Memory B cell (primary cell): Measurements from ENCODE around the gene MRPL46.
"Not testable (repeated sequence)": the region's sequence is repeated elsewhere in the genome, so short reads cannot be mapped to it uniquely, and the experiment has no call there.

Experiments used
- ATAC-seq: fragments of 150-1000 bp; cut with Tn5 transposase; 2 replicates; pipeline ENCODE4 v1.10.0; 2021; ENCODE audit warnings: low read depth, mild to moderate bottlenecking, moderate library complexity
- DNase-seq, 2 donors: peaks; one replicate each; pipeline ENCODE4 v3.0.0; 2022; ENCODE audit warnings: low spot score in 2 of 2
- H3K27ac Mint-ChIP-seq: one replicate; pipeline ENCODE4 v1.8.0; 2022; ENCODE audit warnings: mild to moderate bottlenecking, moderate library complexity, mixed read lengths
- H3K27me3 Mint-ChIP-seq: one replicate; pipeline ENCODE4 v1.8.0; 2022; ENCODE audit warnings: mixed read lengths
- H3K36me3 Mint-ChIP-seq: one replicate; pipeline ENCODE4 v1.8.0; 2022; ENCODE audit warnings: mild to moderate bottlenecking, mixed read lengths
- H3K4me1 Mint-ChIP-seq: one replicate; pipeline ENCODE4 v1.8.0; 2022; ENCODE audit warnings: mixed read lengths
- H3K4me3 Mint-ChIP-seq: one replicate; pipeline ENCODE4 v1.8.0; 2022; ENCODE audit warnings: mild to moderate bottlenecking, moderate library complexity, mixed read lengths
- H3K9me3 Mint-ChIP-seq: one replicate; pipeline ENCODE4 v1.8.0; 2022; ENCODE audit warnings: mixed read lengths

The MRPL46 gene

DNA sequence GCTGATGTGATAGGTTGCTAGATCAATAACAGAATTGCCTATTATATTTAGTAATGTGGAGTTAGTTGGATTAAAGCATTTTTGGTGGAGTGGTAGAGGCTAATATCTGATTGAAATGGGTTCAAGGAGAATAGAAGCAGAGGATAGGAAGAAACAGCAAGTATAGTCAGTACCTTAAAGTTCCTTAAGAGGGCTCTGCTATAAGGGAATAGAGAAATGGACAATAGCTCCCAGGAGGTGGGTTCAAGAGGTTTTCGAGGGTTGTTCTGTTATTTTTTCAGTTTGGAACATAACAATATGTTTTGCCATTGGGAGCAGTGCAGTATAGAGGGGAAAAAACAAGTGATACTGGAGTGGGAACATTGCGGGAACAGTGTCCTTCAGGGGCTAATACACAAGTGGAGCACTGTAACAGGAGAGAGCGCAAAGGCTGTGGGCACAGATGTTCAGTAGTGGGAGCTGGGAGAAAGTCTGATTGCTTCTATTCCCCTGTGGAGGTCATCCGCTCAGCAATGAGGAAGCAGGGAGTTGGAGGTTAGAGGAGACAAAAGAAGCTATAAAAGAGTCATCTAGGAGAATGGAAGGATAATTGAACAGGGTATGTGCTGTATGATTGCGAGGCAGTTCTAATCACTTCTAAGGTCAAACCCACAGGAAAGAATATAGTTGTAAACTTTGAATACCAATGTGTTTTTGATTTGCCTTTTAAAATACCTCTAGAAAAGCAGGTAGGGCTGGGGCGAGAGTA is 3.6 kb upstream of the MRPL46 start:
- Mint-ChIP-seq H3K9me3 (no peaks in the 10 kb centered on the region), H3K4me1 (peaks cover 13% of the 10 kb centered on the region), H3K27me3 (no peaks in the 10 kb centered on the region), H3K36me3 (peaks cover 7% of the 10 kb centered on the region), H3K4me3 (no peak overlapping the region), H3K27ac (no peak overlapping the region)
- ATAC-seq (no peak), DNase-seq (no peak)

DNA sequence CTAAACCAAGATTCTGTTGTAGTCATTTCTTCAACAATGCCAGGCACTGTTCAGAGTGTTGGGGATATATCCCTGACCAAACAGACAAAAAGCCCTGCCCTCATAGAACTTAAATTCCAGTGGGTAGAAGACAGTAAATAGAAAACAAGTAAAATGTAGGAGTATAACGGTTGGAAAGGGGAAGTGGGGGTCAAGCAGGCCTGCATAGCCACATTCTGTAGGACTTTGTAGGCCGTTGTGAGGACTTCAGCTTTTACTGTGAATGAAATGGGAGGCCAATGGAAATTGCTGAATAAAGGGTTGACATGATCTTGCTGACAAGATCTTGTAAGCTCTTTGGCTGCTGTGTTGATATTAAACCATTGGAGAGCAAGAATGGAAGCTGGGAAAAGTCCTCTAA is 2.1 kb upstream of the MRPL46 start:
- Mint-ChIP-seq H3K9me3 (no peaks in the 10 kb centered on the region), H3K27me3 (no peaks in the 10 kb centered on the region), H3K27ac (no peak overlapping the region), H3K36me3 (peaks cover 9% of the 10 kb centered on the region), H3K4me3 (no peak overlapping the region), H3K4me1 (peaks cover 13% of the 10 kb centered on the region)
- DNase-seq, result no peak
- ATAC-seq, result no peak

GRCh38 chr15:88468721-88469120 is 1.5 kb upstream of the MRPL46 start:
- not testable (repeated sequence) for H3K27me3 Mint-ChIP-seq, H3K27ac Mint-ChIP-seq, DNase-seq, H3K9me3 Mint-ChIP-seq, ATAC-seq
- Mint-ChIP-seq H3K4me3 (peak overlapping the region; percentile 96), H3K4me1 (peaks cover 13% of the 10 kb centered on the region), H3K36me3 (peaks cover 13% of the 10 kb centered on the region)

DNA sequence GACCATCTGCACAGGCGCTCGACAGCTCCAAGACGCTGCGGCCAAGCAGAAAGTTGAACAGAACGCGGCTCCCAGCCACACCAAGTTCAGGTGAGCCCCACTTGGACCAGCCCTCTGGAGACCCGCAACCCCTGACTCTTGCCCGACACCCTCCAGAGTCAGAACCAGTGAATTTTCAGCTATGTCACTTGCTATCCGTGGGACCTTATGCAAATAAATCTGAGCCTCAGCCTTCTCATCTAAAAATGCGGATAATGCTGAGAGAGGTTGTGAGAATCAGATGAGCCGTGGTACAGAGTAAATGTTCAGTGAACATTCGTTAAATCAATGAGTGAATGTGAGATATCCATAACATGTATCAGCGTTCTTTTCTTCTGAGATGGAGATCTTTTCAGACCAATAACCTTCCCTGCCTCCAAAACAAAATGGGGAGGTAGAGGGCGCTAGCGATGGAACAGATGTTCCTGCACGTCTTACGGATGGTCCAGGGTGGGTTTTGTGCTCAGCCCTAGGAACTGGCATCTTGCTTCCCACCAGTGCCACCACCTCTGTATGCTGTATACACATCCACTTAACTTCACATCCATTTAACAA is 844 bp upstream of the MRPL46 start:
- DNase-seq (no peak), ATAC-seq (no peak)
- no peaks in the 10 kb centered on the region for H3K27me3 Mint-ChIP-seq
- H3K4me1 Mint-ChIP-seq, result peaks cover 13% of the 10 kb centered on the region
- peak overlapping the region; percentile 96 for H3K4me3 Mint-ChIP-seq
- H3K27ac Mint-ChIP-seq, result peak overlapping the region; percentile 97
- H3K36me3 Mint-ChIP-seq, result peaks cover 18% of the 10 kb centered on the region
- no peaks in the 10 kb centered on the region for H3K9me3 Mint-ChIP-seq

GRCh38 chr15:88465633-88466224 is 1.5 kb downstream of the MRPL46 start:
- H3K27me3 Mint-ChIP-seq, result no peaks in the 10 kb centered on the region
- H3K4me1 Mint-ChIP-seq, result peaks cover 13% of the 10 kb centered on the region
- DNase-seq (no peak), ATAC-seq (no peak)
- H3K4me3 Mint-ChIP-seq, result peak overlapping the region; percentile 6
- peaks cover 20% of the 10 kb centered on the region for H3K36me3 Mint-ChIP-seq
- no peak overlapping the region for H3K27ac Mint-ChIP-seq
- no peaks in the 10 kb centered on the region for H3K9me3 Mint-ChIP-seq

GRCh38 chr15:88463870-88464532 is 3.2 kb downstream of the MRPL46 start:
- peaks cover 26% of the 10 kb centered on the region for H3K36me3 Mint-ChIP-seq
- H3K4me1 Mint-ChIP-seq, result peaks cover 13% of the 10 kb centered on the region
- DNase-seq (no peak), ATAC-seq (no peak)
- H3K27ac Mint-ChIP-seq, result no peak overlapping the region
- no peak overlapping the region for H3K4me3 Mint-ChIP-seq
- H3K9me3 Mint-ChIP-seq, result no peaks in the 10 kb centered on the region
- no peaks in the 10 kb centered on the region for H3K27me3 Mint-ChIP-seq

- Mint-ChIP-seq H3K4me1 (peaks cover 5% of the 10 kb centered on the region), H3K36me3 (peaks cover 8% of the 10 kb centered on the region), H3K27ac (no peak overlapping the region), H3K4me3 (no peak overlapping the region), H3K9me3 (no peaks in the 10 kb centered on the region), H3K27me3 (no peaks in the 10 kb centered on the region)
- ATAC-seq, result no peak
- DNase-seq, result no peak
Measured at GRCh38 chr15:88456733-88457132, 10.5 kb downstream of the MRPL46 start.

DNA sequence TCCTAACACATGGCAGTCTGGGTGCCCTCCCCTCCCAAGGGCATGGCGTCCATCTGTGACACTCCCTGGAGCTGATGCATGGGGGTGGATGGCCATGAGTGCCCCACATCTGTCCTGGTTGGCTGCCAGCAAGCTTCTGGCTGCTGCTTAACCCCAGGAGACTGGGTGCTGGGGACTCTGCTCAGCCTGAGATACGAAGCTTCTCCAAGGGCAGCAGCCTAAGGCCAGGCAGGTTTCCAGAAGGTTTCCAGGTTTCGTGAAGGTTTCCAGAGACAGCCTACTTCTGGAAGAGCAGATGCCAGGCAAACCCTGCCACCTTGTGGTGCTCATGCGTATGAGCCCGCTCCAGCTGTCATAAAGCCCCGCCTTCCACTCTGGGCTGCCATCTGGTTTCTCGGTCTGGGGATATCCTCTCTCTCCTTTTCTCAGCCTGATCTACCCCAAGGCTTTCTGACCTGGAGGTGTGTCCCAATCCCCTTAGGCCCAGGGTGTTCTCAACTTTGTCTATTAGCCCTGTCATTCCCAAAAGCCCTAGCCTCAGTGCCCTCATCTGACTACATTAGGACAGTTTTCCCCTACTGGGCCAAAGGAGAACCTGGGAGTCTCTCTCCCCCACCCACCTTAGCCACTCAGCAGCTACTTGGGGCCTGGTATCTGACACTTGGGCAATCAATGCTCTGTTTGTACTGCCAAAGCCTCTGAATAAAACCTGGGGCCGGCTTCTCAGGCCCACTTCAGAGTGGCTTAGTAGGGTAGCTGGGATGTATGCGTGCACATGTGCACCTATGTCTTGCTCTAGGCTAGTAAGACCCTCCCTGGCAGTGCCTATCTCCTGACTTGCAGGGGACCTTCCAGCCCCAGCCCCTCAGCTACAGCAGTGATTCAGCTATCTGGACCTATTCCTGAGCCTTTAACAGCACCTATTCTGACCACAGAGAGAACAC is 12.0 kb downstream of the MRPL46 start:
- ATAC-seq (peak; percentile 84), DNase-seq (peak in 1 of 2 donors; percentile 14)
- Mint-ChIP-seq H3K36me3 (peaks cover 5% of the 10 kb centered on the region), H3K27ac (no peak overlapping the region), H3K9me3 (no peaks in the 10 kb centered on the region), H3K4me3 (no peak overlapping the region), H3K4me1 (peaks cover 6% of the 10 kb centered on the region), H3K27me3 (no peaks in the 10 kb centered on the region)

GRCh38 chr15:88454236-88454635 is 13.0 kb downstream of the MRPL46 start:
- ATAC-seq, result no peak
- H3K4me3 Mint-ChIP-seq, result no peak overlapping the region
- no peak overlapping the region for H3K27ac Mint-ChIP-seq
- no peak for DNase-seq
- H3K9me3 Mint-ChIP-seq, result no peaks in the 10 kb centered on the region
- H3K36me3 Mint-ChIP-seq, result no peaks in the 10 kb centered on the region
- peaks cover 9% of the 10 kb centered on the region for H3K4me1 Mint-ChIP-seq
- H3K27me3 Mint-ChIP-seq, result peaks cover 5% of the 10 kb centered on the region

DNA sequence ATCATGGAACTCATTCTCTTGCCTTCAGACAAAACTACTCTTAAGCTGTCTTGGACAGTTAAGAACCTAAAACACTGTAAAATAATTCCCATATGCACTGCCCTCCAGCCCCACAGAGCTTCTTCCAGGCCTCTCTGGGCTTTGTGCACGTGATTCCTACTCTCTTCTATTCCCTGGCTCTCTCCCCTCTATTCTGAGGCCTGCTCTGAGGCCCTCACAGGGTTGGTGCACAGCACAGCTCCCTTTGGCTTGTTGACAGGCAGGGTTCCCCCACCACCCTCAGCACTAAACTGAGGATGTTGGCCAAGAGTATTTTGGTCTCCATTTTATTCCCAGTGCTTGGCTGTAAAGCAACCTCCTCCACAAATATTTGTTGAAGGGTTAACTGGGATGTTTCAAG is 13.5 kb downstream of the MRPL46 start:
- DNase-seq, result no peak
- Mint-ChIP-seq H3K4me3 (no peak overlapping the region), H3K27ac (no peak overlapping the region), H3K36me3 (no peaks in the 10 kb centered on the region), H3K4me1 (peaks cover 9% of the 10 kb centered on the region), H3K9me3 (no peaks in the 10 kb centered on the region), H3K27me3 (peaks cover 5% of the 10 kb centered on the region)
- ATAC-seq, result no peak

DNA sequence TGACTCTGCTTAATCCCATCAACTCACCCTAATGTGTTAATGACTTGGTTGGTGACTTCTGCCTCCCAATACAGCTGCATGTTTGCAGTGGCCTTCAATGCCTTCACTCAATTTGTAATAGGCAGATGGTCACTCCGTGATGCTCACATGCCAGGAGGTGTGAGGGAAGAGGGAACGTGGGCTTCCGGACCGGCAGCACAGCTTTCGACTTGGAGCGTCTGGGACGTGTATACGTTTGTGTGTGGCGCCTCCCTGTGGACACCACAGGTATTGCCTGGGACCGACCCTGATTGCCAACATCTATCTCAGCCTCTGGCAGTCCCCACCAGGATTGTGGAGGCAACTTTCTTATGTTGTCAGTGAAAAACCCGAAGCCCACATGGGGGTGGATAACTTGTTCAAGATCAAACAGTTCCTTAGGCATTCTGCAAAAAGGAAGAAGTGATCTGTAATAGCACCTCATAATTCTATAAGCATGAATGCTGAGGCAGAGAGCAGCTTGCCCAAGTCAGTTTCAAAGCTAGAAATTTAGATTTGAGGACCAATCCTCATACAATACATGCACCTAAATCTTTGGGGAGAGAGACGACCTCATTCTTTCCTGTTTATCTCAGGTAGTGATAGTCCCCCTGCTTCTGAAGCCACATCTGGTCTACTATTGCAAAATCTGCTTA is 16.9 kb downstream of the MRPL46 start:
- Mint-ChIP-seq H3K4me1 (peaks cover 9% of the 10 kb centered on the region), H3K36me3 (no peaks in the 10 kb centered on the region), H3K4me3 (no peak overlapping the region), H3K27me3 (peaks cover 5% of the 10 kb centered on the region), H3K27ac (no peak overlapping the region), H3K9me3 (peaks cover 2% of the 10 kb centered on the region)
- no peak for ATAC-seq
- DNase-seq, result peak; percentile 23 to 44

- no peak for DNase-seq
- ATAC-seq, result no peak
- peaks cover 5% of the 10 kb centered on the region for H3K27me3 Mint-ChIP-seq
- H3K36me3 Mint-ChIP-seq, result no peaks in the 10 kb centered on the region
- no peak overlapping the region for H3K27ac Mint-ChIP-seq
- H3K4me1 Mint-ChIP-seq, result peaks cover 7% of the 10 kb centered on the region
- H3K4me3 Mint-ChIP-seq, result no peak overlapping the region
- peaks cover 4% of the 10 kb centered on the region for H3K9me3 Mint-ChIP-seq
Measured at GRCh38 chr15:88449581-88449980, 17.6 kb downstream of the MRPL46 start.

GRCh38 chr15:88448991-88449461 is 18.2 kb downstream of the MRPL46 start:
- H3K27ac Mint-ChIP-seq, result no peak overlapping the region
- peaks cover 5% of the 10 kb centered on the region for H3K27me3 Mint-ChIP-seq

More at GRCh38 chr15:88448991-88449461, 18.2 kb downstream of the MRPL46 start:
- H3K4me1 Mint-ChIP-seq, result peaks cover 4% of the 10 kb centered on the region
- ATAC-seq, result no peak
- no peak for DNase-seq
- H3K4me3 Mint-ChIP-seq, result no peak overlapping the region
- H3K36me3 Mint-ChIP-seq, result peaks cover 2% of the 10 kb centered on the region
- H3K9me3 Mint-ChIP-seq, result peaks cover 7% of the 10 kb centered on the region
